ENCODE data around the gene APBB1IP. TPM values are rescaled to one million over a fixed set of nuclear protein-coding genes. Genes with fewer than 3 reads are reported as not detected.

The APBB1IP gene
- total RNA-seq, 1 experiment from 2014 or later = not detected

GRCh38 chr10:26499426-26499825 lies 61.3 kb downstream of the APBB1IP start:
- H3K9ac ChIP-seq (ENCODE audit: extremely low read depth, insufficient read length, low read length) = no peak overlapping the region
- H3K23ac ChIP-seq (ENCODE audit: insufficient read length, low read depth, low read length) = no peak overlapping the region
- H3K4ac ChIP-seq (ENCODE audit: low read depth, low read length) = no peak overlapping the region
- no peak overlapping the region for H2AK5ac ChIP-seq (ENCODE audit: insufficient read length, low read length)
- H2BK120ac ChIP-seq (ENCODE audit: low read depth, low read length, poor library complexity, severe bottlenecking) = no peak overlapping the region
- H2BK5ac ChIP-seq (ENCODE audit: insufficient read length, low read length) = no peak overlapping the region
- H3K4me1 ChIP-seq (ENCODE audit: insufficient read depth, low read length) = no peaks in the 10 kb centered on the region
- no peak overlapping the region for H3K18ac ChIP-seq (ENCODE audit: insufficient read length, low read depth, low read length)
- no peaks in the 10 kb centered on the region for H3K23me2 ChIP-seq (ENCODE audit: insufficient read length, low read depth, low read length, poor library complexity, severe bottlenecking)
- no peak overlapping the region for H3K27ac ChIP-seq (ENCODE audit: insufficient read length, low read depth, low read length)
- H3K14ac ChIP-seq (ENCODE audit: insufficient read depth, low read length) = no peak overlapping the region
- H4K5ac ChIP-seq (ENCODE audit: insufficient read length, low read depth, low read length) = no peak overlapping the region
- H3K4me1 Mint-ChIP-seq = no peaks in the 10 kb centered on the region; a peak in 1 of 4 replicates
- no peaks in the 10 kb centered on the region for H3K79me1 ChIP-seq (ENCODE audit: insufficient read depth, low read depth, low read length, poor library complexity, severe bottlenecking)
- no peaks in the 10 kb centered on the region for H3K27me3 ChIP-seq (ENCODE audit: insufficient read depth, low read length)
- DNase-seq = no peak
- H3K9me3 ChIP-seq (ENCODE audit: control insufficient read depth, low read depth, low read length) = no peaks in the 10 kb centered on the region
- no peaks in the 10 kb centered on the region for H4K20me1 ChIP-seq (ENCODE audit: control insufficient read depth, insufficient read depth, insufficient read length)
- H3K36me3 Mint-ChIP-seq (ENCODE audit: insufficient read depth in 1 of 3, low read depth in 3 of 3) = no peaks in the 10 kb centered on the region; a peak in 1 of 7 replicates
- no peak overlapping the region; a peak in 1 of 7 replicates for H3K27ac Mint-ChIP-seq
- H2AFZ ChIP-seq (ENCODE audit: low read length) = no peak overlapping the region
- no peak overlapping the region for H2BK12ac ChIP-seq (ENCODE audit: insufficient read length, low read depth, low read length)
- H3T11ph ChIP-seq (ENCODE audit: low read length) = no peak overlapping the region
- no peak overlapping the region for H3K56ac ChIP-seq (ENCODE audit: insufficient read length, low read depth, low read length)
- no peaks in the 10 kb centered on the region for H3K27me3 Mint-ChIP-seq (ENCODE audit: low read depth)
- no peak overlapping the region for H2BK15ac ChIP-seq (ENCODE audit: low read depth, low read length)
- no peak for TF ChIP-seq CTCF (conservative IDR thresholded peaks at IDR 0.05)
- H2BK20ac ChIP-seq (ENCODE audit: low read depth, low read length, poor library complexity, severe bottlenecking) = no peak overlapping the region
- no peak overlapping the region for H3K4me2 ChIP-seq (ENCODE audit: insufficient read depth, insufficient read length, low read length)
- no peaks in the 10 kb centered on the region for H3K79me2 ChIP-seq (ENCODE audit: insufficient read depth, low read length)
- no peak overlapping the region for H3K4me3 Mint-ChIP-seq
- no peak overlapping the region for H4K8ac ChIP-seq (replicated peaks; ENCODE audit: insufficient read length, low read depth, low read length)
- no peak overlapping the region for H4K91ac ChIP-seq (ENCODE audit: insufficient read length, low read depth, low read length)
- no peaks in the 10 kb centered on the region for H3K9me3 Mint-ChIP-seq

Measured in H9 (cell line).